SK-N-SH treated with all-trans-retinoic acid at 6 μM for 48 hours (cell line): ENCODE data around the gene GLT8D1.
"Not testable (repeated sequence)": the region's sequence is repeated elsewhere in the genome, so short reads cannot be mapped to it uniquely, and the experiment has no call there.

Experiments
- CSDC2 ChIP-seq: fragments of 250-450 bp; sonication (Bioruptor Pico); IDR thresholded peaks from 2 replicates; pipeline ENCODE4 v1.5.0; 2020; ENCODE audit warnings: mild to moderate bottlenecking, moderate library complexity
- GLIS3 ChIP-seq: fragments of 250-450 bp; sonication (Bioruptor Pico); IDR thresholded peaks from 2 replicates; pipeline ENCODE4 v1.5.0; 2020; ENCODE audit warnings: mild to moderate bottlenecking, moderate library complexity
- PATZ1 ChIP-seq: fragments of 250-450 bp; sonication (Bioruptor Pico); IDR thresholded peaks from 2 replicates; pipeline ENCODE4 v1.8.0; 2020; ENCODE audit warnings: mild to moderate bottlenecking, moderate library complexity, borderline replicate concordance
- SNAI2 ChIP-seq: fragments of 250-450 bp; sonication (Bioruptor Pico); IDR thresholded peaks from 2 replicates; pipeline ENCODE4 v1.5.0; 2020; ENCODE audit warnings: mild to moderate bottlenecking, moderate library complexity
- TCF4 ChIP-seq: fragments of 250-450 bp; sonication (Bioruptor Pico); IDR thresholded peaks from 2 replicates; pipeline ENCODE4 v1.8.0; 2021; ENCODE audit warnings: mild to moderate bottlenecking, moderate library complexity, borderline replicate concordance
- ZNF565 ChIP-seq: fragments of 450-650 bp; formaldehyde crosslinking; conservative IDR thresholded peaks from 2 replicates; pipeline ENCODE4 v1.5.0; 2020; ENCODE audit warnings: low read depth, mild to moderate bottlenecking, moderate library complexity

- not testable (repeated sequence) for TF ChIP-seq SNAI2; PATZ1 (CRISPR knock-in tag); CSDC2 (CRISPR knock-in tag); TCF4; ZNF565; GLIS3 (CRISPR knock-in tag)
These were observed 23.2 kb upstream of the GLT8D1 start for GRCh38 chr3:52728753-52729152.
